ENCODE data around the gene PRPH.

PRPH gene

DNA sequence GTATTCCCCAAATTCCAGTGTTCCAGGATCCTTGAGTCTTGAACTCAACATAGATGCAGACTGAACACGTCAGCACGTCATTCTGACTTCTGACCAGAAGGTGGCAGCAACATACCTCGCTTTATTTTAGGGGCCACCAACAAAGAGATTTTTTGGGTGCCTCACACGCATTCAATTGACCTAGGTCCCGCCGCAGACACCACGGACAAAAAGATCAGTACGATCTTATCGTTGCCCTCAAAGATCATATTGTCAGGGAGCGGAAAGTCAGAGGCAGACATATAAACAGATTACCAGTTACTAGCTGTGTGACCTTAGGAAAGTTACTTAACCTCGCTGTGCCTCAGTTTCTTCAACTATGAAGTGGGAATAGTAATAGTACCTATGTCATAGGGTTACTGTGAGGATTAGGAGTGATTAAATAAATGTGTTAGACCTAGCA lies 6.5 kb upstream of the PRPH start:
- DNase-seq (ENCODE audit: low read depth) = peak; percentile 68

DNA sequence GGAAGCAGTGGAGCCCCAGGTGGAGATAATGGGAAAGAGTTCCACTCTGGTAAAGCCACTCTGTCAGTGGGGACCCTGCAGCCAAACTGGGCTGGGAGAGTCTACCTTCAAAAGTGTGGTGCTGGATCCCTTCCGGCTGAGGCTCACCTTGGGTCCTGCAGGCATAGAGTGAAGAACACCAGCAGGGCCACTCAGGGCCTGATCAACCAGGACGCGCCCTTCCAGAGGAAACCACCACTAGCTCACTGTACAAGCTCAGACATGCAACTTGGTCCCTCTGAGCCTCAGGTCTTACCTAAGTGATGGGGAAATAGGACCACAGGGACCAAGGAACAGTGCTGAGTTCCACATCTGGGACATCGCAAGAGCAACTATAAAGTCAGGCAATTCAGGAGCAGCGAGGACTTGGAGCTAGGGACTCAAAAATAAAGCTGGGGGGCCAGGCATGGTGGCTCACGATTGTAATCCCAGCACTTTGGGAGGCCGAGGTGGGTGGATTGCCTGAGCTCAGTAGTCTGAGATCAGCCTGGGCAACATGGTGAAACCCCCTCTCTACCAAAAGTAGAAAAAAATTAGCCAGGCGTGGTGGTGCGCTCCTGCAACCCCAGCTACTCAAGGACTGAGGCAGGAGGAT lies 5.9 kb upstream of the PRPH start:
- DNase-seq (ENCODE audit: low read depth) = no peak
- H3K4me3 ChIP-seq (replicated peaks; ENCODE audit: low read depth, low read length) = no peak overlapping the region
- TF ChIP-seq, protein P1, sequence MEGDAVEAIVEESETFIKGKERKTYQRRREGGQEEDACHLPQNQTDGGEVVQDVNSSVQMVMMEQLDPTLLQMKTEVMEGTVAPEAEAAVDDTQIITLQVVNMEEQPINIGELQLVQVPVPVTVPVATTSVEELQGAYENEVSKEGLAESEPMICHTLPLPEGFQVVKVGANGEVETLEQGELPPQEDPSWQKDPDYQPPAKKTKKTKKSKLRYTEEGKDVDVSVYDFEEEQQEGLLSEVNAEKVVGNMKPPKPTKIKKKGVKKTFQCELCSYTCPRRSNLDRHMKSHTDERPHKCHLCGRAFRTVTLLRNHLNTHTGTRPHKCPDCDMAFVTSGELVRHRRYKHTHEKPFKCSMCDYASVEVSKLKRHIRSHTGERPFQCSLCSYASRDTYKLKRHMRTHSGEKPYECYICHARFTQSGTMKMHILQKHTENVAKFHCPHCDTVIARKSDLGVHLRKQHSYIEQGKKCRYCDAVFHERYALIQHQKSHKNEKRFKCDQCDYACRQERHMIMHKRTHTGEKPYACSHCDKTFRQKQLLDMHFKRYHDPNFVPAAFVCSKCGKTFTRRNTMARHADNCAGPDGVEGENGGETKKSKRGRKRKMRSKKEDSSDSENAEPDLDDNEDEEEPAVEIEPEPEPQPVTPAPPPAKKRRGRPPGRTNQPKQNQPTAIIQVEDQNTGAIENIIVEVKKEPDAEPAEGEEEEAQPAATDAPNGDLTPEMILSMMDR (IDR thresholded peaks at IDR 0.05; ENCODE audit: low read length, missing control alignments) = no peak

More for the DNA sequence above, 6.5 kb upstream of the PRPH start:
- TF ChIP-seq, protein P1 (IDR thresholded peaks at IDR 0.05; ENCODE audit: low read length, missing control alignments) = peak; percentile 76
- H3K4me3 ChIP-seq (replicated peaks; ENCODE audit: low read depth, low read length) = no peak overlapping the region

DNA sequence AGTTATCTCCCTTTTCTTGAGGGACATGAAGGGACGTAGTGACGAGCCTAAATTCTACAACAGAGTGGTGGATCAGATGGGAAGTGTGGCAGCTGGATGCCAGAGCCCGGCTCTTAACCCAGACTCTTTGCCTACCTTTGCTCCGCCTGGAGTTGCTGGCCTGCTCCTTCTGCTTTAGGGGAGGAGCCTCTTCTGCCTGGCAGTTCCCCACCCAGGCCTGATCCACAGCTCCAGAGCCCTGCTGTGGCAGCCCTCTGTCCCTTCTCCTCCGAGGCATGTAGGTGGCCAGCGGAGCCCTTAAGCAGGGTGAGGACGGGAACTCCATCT lies 2.3 kb upstream of the PRPH start:
- no peak for DNase-seq (ENCODE audit: low read depth)
- TF ChIP-seq, protein P1 (IDR thresholded peaks at IDR 0.05; ENCODE audit: low read length, missing control alignments) = no peak
- no peak overlapping the region for H3K4me3 ChIP-seq (replicated peaks; ENCODE audit: low read depth, low read length)

DNA sequence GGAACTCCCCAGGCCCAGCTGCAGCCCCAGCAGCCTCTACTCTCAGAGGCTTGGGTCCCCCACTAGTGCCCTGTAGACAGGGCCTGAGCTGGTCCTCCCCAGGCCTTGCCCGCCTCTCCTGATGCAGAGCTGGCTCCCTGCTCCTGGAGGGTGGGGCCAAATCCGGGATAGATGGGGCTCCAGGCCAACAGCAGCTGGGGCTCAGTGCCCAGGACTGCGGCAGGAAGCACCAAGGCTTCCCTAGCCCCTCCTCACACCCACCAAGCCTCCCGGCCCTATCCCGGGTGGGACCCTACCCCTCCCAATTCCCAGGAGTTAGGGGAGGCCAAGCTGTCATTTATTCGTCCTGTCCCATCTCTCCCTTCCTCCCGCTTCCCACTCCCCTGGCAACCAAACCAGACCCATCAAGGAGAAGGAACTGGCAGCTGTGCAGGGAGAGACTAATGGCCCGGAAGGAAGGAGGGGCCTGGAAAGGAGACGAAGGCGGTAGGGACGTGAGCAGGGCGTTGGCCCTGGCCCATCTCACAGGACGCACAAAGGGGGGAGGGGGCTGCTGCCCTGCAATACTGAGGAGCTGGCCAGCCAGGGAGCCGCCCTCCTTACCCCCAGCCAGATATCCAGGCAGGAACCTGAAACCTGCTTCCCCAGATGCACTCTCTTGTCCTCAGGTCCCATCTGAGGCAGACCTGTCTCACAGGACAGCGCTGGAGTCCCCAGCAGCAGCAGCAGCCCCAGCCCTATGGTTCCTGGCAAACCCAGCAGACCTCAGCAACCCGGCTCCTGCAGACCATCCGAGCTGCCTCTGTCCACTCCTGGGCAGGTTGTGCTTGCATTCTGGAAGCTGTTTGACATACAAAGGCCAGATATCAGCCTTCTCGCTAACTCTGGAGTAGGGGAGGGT lies 1.6 kb upstream of the PRPH start:
- no peak for DNase-seq (ENCODE audit: low read depth)
- H3K4me3 ChIP-seq (replicated peaks; ENCODE audit: low read depth, low read length) = no peak overlapping the region
- TF ChIP-seq, protein P1 (IDR thresholded peaks at IDR 0.05; ENCODE audit: low read length, missing control alignments) = no peak

DNA sequence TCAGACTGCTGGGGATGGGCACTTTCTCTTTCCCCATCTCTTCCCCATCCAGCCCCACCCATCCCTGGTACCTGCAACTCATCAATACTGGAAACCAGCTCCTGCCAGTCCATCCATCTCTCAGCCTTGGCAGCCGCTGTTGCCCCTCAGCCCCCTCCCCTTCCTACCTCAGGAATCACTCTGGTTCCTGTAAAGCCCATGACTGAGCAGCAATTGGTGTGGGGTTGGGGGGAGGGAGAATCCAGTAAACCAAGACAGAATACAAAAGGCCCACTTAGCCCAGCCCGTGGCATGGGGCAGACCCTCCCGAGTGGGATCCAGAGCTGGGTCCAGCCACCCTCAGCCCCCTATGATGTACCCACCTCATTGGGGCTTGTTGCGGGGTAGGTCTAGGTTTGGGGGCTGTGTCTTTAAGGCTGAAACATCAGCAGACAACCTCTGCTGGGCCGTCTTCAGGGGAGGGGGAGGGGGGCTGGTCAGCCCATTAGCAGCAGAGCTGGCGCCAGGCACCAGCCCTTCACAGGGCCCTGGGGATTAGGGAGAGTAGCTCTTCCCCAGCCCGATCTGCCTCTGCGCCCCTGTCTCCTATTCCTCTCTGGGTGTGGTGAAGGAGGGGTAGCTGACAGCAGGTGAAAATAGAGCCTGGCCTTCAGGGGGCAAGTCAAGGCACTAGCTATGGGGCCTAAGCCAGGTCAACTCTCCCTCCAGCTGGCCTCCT lies 702 bp upstream of the PRPH start:
- H3K4me3 ChIP-seq (replicated peaks; ENCODE audit: low read depth, low read length) = no peak overlapping the region
- TF ChIP-seq, protein P1 (IDR thresholded peaks at IDR 0.05; ENCODE audit: low read length, missing control alignments) = no peak
- no peak for DNase-seq (ENCODE audit: low read depth)

DNA sequence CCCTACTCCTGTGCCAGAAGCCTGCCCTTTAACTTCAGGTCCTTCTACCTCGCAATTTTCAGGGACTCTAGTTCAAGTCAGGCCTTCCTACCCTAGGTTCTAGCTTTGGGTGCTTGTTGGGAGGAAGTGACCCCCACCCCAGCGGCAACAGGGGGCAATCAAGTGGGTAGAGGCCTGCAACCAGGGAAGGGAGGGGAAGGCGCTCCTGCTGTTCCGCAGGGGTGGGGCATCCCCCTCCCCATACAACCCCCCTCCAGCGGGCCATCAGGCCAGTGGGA lies 204 bp upstream of the PRPH start:
- TF ChIP-seq, protein P1 (IDR thresholded peaks at IDR 0.05; ENCODE audit: low read length, missing control alignments) = no peak
- no peak for DNase-seq (ENCODE audit: low read depth)
- no peak overlapping the region for H3K4me3 ChIP-seq (replicated peaks; ENCODE audit: low read depth, low read length)

All from fibroblast of pulmonary artery (primary cell).